Skeletal muscle satellite cell (primary cell): ENCODE results near the gene NECTIN4.

Experiments used
- H3K27me3 ChIP-seq: 2 replicates; pipeline ENCODE4 v1.7.0; 2013; ENCODE audit warnings: low read length; ENCODE audit not compliant: control insufficient read depth, insufficient read depth
- H3K36me3 ChIP-seq: 2 replicates; pipeline ENCODE4 v1.7.0; 2013; ENCODE audit warnings: mild to moderate bottlenecking, control low read depth, low read length; ENCODE audit not compliant: insufficient read depth
- H3K4me1 ChIP-seq: 2 replicates; pipeline ENCODE4 v1.7.0; 2013; ENCODE audit warnings: low read length; ENCODE audit not compliant: control insufficient read depth, insufficient read depth
- H3K4me2 ChIP-seq: 2 replicates; pipeline ENCODE4 v1.7.0; 2013; ENCODE audit warnings: mild to moderate bottlenecking, low read length
- H3K4me3 ChIP-seq: 2 replicates; pipeline ENCODE4 v1.7.0; 2013; ENCODE audit warnings: low read length
- H3K9ac ChIP-seq: 2 replicates; pipeline ENCODE4 v1.7.0; 2013; ENCODE audit warnings: mild to moderate bottlenecking, low read depth, low read length, moderate library complexity
- H3K9me3 ChIP-seq: replicated peaks from 2 replicates; pipeline ENCODE4 v1.7.0; 2013; ENCODE audit warnings: mild to moderate bottlenecking, control low read depth, low read length

The NECTIN4 gene

GRCh38 chr1:161079436-161080110 is 9.8 kb downstream of the NECTIN4 start:
- Histone ChIP-seq H3K9ac (no peak overlapping the region), H3K4me3 (no peak overlapping the region), H3K9me3 (no peaks in the 10 kb centered on the region), H3K4me2 (no peak overlapping the region), H3K4me1 (peaks cover 35% of the 10 kb centered on the region), H3K27me3 (peaks cover 2% of the 10 kb centered on the region), H3K36me3 (no peaks in the 10 kb centered on the region)

- peaks cover 2% of the 10 kb centered on the region for H3K27me3 ChIP-seq
These were observed 11.9 kb downstream of the NECTIN4 start for GRCh38 chr1:161077426-161077825.

GRCh38 chr1:161076410-161076809 is 12.9 kb downstream of the NECTIN4 start:
- no peak overlapping the region for H3K9ac ChIP-seq
- no peaks in the 10 kb centered on the region for H3K9me3 ChIP-seq
- no peaks in the 10 kb centered on the region for H3K36me3 ChIP-seq
- H3K4me2 ChIP-seq: no peak overlapping the region
- no peak overlapping the region for H3K4me3 ChIP-seq
- peaks cover 2% of the 10 kb centered on the region for H3K27me3 ChIP-seq
- H3K4me1 ChIP-seq: peaks cover 12% of the 10 kb centered on the region

More at GRCh38 chr1:161077426-161077825, 11.9 kb downstream of the NECTIN4 start:
- Histone ChIP-seq H3K4me3 (no peak overlapping the region), H3K9ac (no peak overlapping the region), H3K4me1 (peaks cover 14% of the 10 kb centered on the region), H3K4me2 (no peak overlapping the region), H3K9me3 (no peaks in the 10 kb centered on the region), H3K36me3 (no peaks in the 10 kb centered on the region)

- H3K36me3 ChIP-seq: no peaks in the 10 kb centered on the region
- H3K4me1 ChIP-seq: no peaks in the 10 kb centered on the region
- no peak overlapping the region for H3K9ac ChIP-seq
- peaks cover 2% of the 10 kb centered on the region for H3K27me3 ChIP-seq
- H3K9me3 ChIP-seq: no peaks in the 10 kb centered on the region
- no peak overlapping the region for H3K4me2 ChIP-seq
- no peak overlapping the region for H3K4me3 ChIP-seq
These were observed 14.5 kb downstream of the NECTIN4 start for GRCh38 chr1:161074676-161075368.

- H3K36me3 ChIP-seq: no peaks in the 10 kb centered on the region
- H3K9ac ChIP-seq: no peak overlapping the region
- peaks cover 2% of the 10 kb centered on the region for H3K27me3 ChIP-seq
- no peaks in the 10 kb centered on the region for H3K9me3 ChIP-seq
- no peak overlapping the region for H3K4me3 ChIP-seq
- no peak overlapping the region for H3K4me2 ChIP-seq
- no peaks in the 10 kb centered on the region for H3K4me1 ChIP-seq
These were observed 15.8 kb downstream of the NECTIN4 start for GRCh38 chr1:161073474-161074121.

- Histone ChIP-seq H3K36me3 (no peaks in the 10 kb centered on the region), H3K4me2 (no peak overlapping the region), H3K4me3 (no peak overlapping the region), H3K4me1 (no peaks in the 10 kb centered on the region), H3K27me3 (peaks cover 2% of the 10 kb centered on the region), H3K9ac (no peak overlapping the region), H3K9me3 (no peaks in the 10 kb centered on the region)
These were observed 16.5 kb downstream of the NECTIN4 start for GRCh38 chr1:161072751-161073449.

- H3K27me3 ChIP-seq: no peaks in the 10 kb centered on the region
- no peaks in the 10 kb centered on the region for H3K4me1 ChIP-seq
- no peak overlapping the region for H3K9ac ChIP-seq
- H3K9me3 ChIP-seq: no peaks in the 10 kb centered on the region
- no peaks in the 10 kb centered on the region for H3K36me3 ChIP-seq
- no peak overlapping the region for H3K4me3 ChIP-seq
- no peak overlapping the region for H3K4me2 ChIP-seq
These were observed 17.4 kb downstream of the NECTIN4 start for GRCh38 chr1:161071886-161072371.

GRCh38 chr1:161070761-161071160 is 18.6 kb downstream of the NECTIN4 start:
- Histone ChIP-seq H3K4me2 (no peak overlapping the region), H3K36me3 (no peaks in the 10 kb centered on the region), H3K9ac (no peak overlapping the region), H3K27me3 (no peaks in the 10 kb centered on the region), H3K9me3 (no peaks in the 10 kb centered on the region), H3K4me3 (no peak overlapping the region), H3K4me1 (no peaks in the 10 kb centered on the region)

- no peak within 1 kb of the TSS for H3K4me3 ChIP-seq
- H3K9me3 ChIP-seq: no peaks in the 10 kb centered on the region
- no peak within 1 kb of the TSS for H3K4me2 ChIP-seq
- no peaks in the 10 kb centered on the region for H3K36me3 ChIP-seq
- H3K4me1 ChIP-seq: no peaks in the 10 kb centered on the region
- no peaks in the 10 kb centered on the region for H3K27me3 ChIP-seq
- H3K9ac ChIP-seq: no peak within 1 kb of the TSS
These were observed 19.6 kb downstream of the NECTIN4 start, which contains the start of gene ARHGAP30 for GRCh38 chr1:161069731-161070270. Gene ARHGAP30, minus strand, starts transcription at chr1:161069891. Its CDS starts 267 bp downstream, at chr1:161069624.

GRCh38 chr1:161069241-161069640 is 20.1 kb downstream of the NECTIN4 start:
- H3K9ac ChIP-seq: no peak overlapping the region
- no peaks in the 10 kb centered on the region for H3K4me1 ChIP-seq
- H3K9me3 ChIP-seq: no peaks in the 10 kb centered on the region
- no peaks in the 10 kb centered on the region for H3K36me3 ChIP-seq
- H3K4me2 ChIP-seq: no peak overlapping the region
- H3K27me3 ChIP-seq: no peaks in the 10 kb centered on the region
- no peak overlapping the region for H3K4me3 ChIP-seq
